Measurements from ENCODE around the gene OTOGL. TPM values are rescaled to one million over a fixed set of nuclear protein-coding genes. Genes with fewer than 3 reads are reported as not detected.
A peak's percentile ranks its signal among the peaks of the same experiment; 100 is the strongest.

OTOGL gene
- total and polyA plus RNA-seq, 2 donors from 2014 or later: 0.47 to 0.80 TPM

- Histone ChIP-seq H3K36me3 (ENCODE audit: control insufficient read depth in 2 of 3, insufficient read depth in 3 of 3, low read length in 3 of 3) (no peaks in the 10 kb centered on the region), H3K27ac (ENCODE audit: low read depth in 2 of 2, low read length in 2 of 2) (no peak overlapping the region), H3K9me3 (ENCODE audit: control insufficient read depth in 2 of 3, insufficient read depth in 1 of 3, low read length in 3 of 3) (no peaks in the 10 kb centered on the region), H3K4me1 (ENCODE audit: control insufficient read depth in 2 of 3, insufficient read depth in 2 of 3, low read depth in 1 of 3, low read length in 3 of 3) (no peaks in the 10 kb centered on the region), H3K9ac (ENCODE audit: low read length in 3 of 3) (no peak overlapping the region), H3K4me3 (ENCODE audit: low read length in 3 of 3) (no peak overlapping the region), H3K27me3 (ENCODE audit: control insufficient read depth, insufficient read depth, low read length) (no peaks in the 10 kb centered on the region)
- DNase-seq: no peak
- FAIRE-seq: no peak
- TF ChIP-seq CTCF (IDR thresholded peaks at IDR 0.05; ENCODE audit: borderline replicate concordance, extremely low read depth, insufficient read depth): no peak
- intact Hi-C loops (cut with DNase I): no loop called here
Observed at GRCh38 chr12:80056232-80056631, 43.1 kb upstream of the OTOGL start.

- intact Hi-C loops (cut with DNase I): no loop called here
- Histone ChIP-seq H3K27ac (ENCODE audit: low read depth in 2 of 2, low read length in 2 of 2) (no peak overlapping the region), H3K27me3 (ENCODE audit: control insufficient read depth, insufficient read depth, low read length) (no peaks in the 10 kb centered on the region), H3K9me3 (ENCODE audit: control insufficient read depth in 2 of 3, insufficient read depth in 1 of 3, low read length in 3 of 3) (no peaks in the 10 kb centered on the region), H3K36me3 (ENCODE audit: control insufficient read depth in 2 of 3, insufficient read depth in 3 of 3, low read length in 3 of 3) (no peaks in the 10 kb centered on the region), H3K4me1 (ENCODE audit: control insufficient read depth in 2 of 3, insufficient read depth in 2 of 3, low read depth in 1 of 3, low read length in 3 of 3) (no peaks in the 10 kb centered on the region), H3K4me3 (ENCODE audit: low read length in 3 of 3) (no peak overlapping the region), H3K9ac (ENCODE audit: low read length in 3 of 3) (no peak overlapping the region)
- TF ChIP-seq CTCF (IDR thresholded peaks at IDR 0.05; ENCODE audit: borderline replicate concordance, extremely low read depth, insufficient read depth): no peak
- DNase-seq: peak in 3 of 5 donors; percentile 10 to 57 (median 40)
- no peak for FAIRE-seq
Observed at GRCh38 chr12:80056845-80057244, 42.5 kb upstream of the OTOGL start.

GRCh38 chr12:80058586-80058985 is 40.8 kb upstream of the OTOGL start:
- FAIRE-seq (no peak), DNase-seq (no peak)
- Histone ChIP-seq H3K9ac (ENCODE audit: low read length in 3 of 3) (no peak overlapping the region), H3K27me3 (ENCODE audit: control insufficient read depth, insufficient read depth, low read length) (no peaks in the 10 kb centered on the region), H3K4me3 (ENCODE audit: low read length in 3 of 3) (no peak overlapping the region), H3K4me1 (ENCODE audit: control insufficient read depth in 2 of 3, insufficient read depth in 2 of 3, low read depth in 1 of 3, low read length in 3 of 3) (no peaks in the 10 kb centered on the region), H3K36me3 (ENCODE audit: control insufficient read depth in 2 of 3, insufficient read depth in 3 of 3, low read length in 3 of 3) (no peaks in the 10 kb centered on the region), H3K27ac (ENCODE audit: low read depth in 2 of 2, low read length in 2 of 2) (no peak overlapping the region), H3K9me3 (ENCODE audit: control insufficient read depth in 2 of 3, insufficient read depth in 1 of 3, low read length in 3 of 3) (no peaks in the 10 kb centered on the region)
- intact Hi-C loops (cut with DNase I): no loop called here
- no peak for TF ChIP-seq CTCF (IDR thresholded peaks at IDR 0.05; ENCODE audit: borderline replicate concordance, extremely low read depth, insufficient read depth)

- intact Hi-C loops (cut with DNase I): no loop called here
- Histone ChIP-seq H3K27ac (ENCODE audit: low read depth in 2 of 2, low read length in 2 of 2) (no peak overlapping the region), H3K27me3 (ENCODE audit: control insufficient read depth, insufficient read depth, low read length) (no peaks in the 10 kb centered on the region), H3K9ac (ENCODE audit: low read length in 3 of 3) (no peak overlapping the region), H3K4me1 (ENCODE audit: control insufficient read depth in 2 of 3, insufficient read depth in 2 of 3, low read depth in 1 of 3, low read length in 3 of 3) (no peaks in the 10 kb centered on the region), H3K9me3 (ENCODE audit: control insufficient read depth in 2 of 3, insufficient read depth in 1 of 3, low read length in 3 of 3) (no peaks in the 10 kb centered on the region), H3K4me3 (ENCODE audit: low read length in 3 of 3) (no peak overlapping the region), H3K36me3 (ENCODE audit: control insufficient read depth in 2 of 3, insufficient read depth in 3 of 3, low read length in 3 of 3) (no peaks in the 10 kb centered on the region)
- no peak for TF ChIP-seq CTCF (IDR thresholded peaks at IDR 0.05; ENCODE audit: borderline replicate concordance, extremely low read depth, insufficient read depth)
- FAIRE-seq (no peak), DNase-seq (no peak)
Observed at GRCh38 chr12:80059102-80059501, 40.2 kb upstream of the OTOGL start.

All from kidney (tissue), 14 donors.